Measurements from ENCODE around the gene KAT2A. TPM values are rescaled to one million over a fixed set of nuclear protein-coding genes. Genes with fewer than 3 reads are reported as not detected.
A peak's percentile ranks its signal among the peaks of the same experiment; 100 is the strongest.

The KAT2A gene
- total and polyA plus RNA-seq, 9 of the 15 experiments (the other 6 are each of a cell fraction or from before 2014, with no cell fraction given) = 1.5 to 80.4 (median 31.9) TPM

DNA sequence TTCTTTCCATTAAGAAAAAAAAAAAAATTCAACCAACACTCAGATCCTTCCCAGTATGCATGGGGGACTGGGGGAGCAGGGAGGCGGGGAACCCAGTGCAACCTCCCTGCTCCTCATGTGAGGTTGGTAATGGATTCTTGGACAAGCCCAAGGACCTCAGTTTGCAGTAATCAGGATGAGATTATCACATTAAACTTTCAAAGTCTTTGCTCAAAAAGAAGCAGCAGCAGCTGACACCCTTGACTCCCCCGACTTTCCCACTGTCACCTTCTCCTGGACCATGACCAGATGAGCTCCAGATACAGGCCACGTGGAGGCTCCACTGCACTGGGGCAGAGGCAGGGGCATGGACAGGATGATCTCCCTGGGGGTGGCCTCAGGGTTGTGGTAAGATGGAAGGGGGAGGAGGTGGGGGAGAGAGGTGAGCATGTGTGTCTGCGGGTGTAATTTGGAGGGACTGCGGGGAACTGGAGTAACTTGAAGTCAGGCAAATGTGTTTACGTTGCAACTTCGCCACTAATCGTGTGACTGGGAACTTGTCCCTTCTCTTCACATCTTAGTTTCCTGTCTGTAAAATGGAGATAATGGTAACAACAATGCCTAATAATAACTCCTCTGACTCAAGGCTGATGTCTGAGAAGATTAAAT is 42.6 kb downstream of the KAT2A start (continued):
- no peak for TF ChIP-seq CHD7 (IDR thresholded peaks at IDR 0.05; ENCODE audit: low read depth, low read length)
- no peak for TF ChIP-seq JUNB (CRISPR knock-in tag; conservative IDR thresholded peaks at IDR 0.05)
- no peak for TF ChIP-seq CBFB (CRISPR knock-in tag; IDR thresholded peaks at IDR 0.05)
- no peak for TF ChIP-seq ZNF551 (CRISPR knock-in tag; IDR thresholded peaks at IDR 0.05)
- no peak for TF ChIP-seq TFE3 (CRISPR knock-in tag; IDR thresholded peaks at IDR 0.05)
- no peak for TF ChIP-seq ASH1L (IDR thresholded peaks at IDR 0.05; ENCODE audit: borderline replicate concordance, low read depth, partially characterized antibody)
- no peak for TF ChIP-seq HDGF (IDR thresholded peaks at IDR 0.05)
- TF ChIP-seq STAG1 (CRISPR knock-in tag; IDR thresholded peaks at IDR 0.05; ENCODE audit: borderline replicate concordance) = no peak
- no peak for TF ChIP-seq FOS (IDR thresholded peaks at IDR 0.05; ENCODE audit: extremely low read depth, insufficient read length)
- peak; percentile 28; the same call in 1 of the 2 replicates for TF ChIP-seq CREM (IDR thresholded peaks at IDR 0.05; ENCODE audit: low read depth)
- TF ChIP-seq RNF219 (CRISPR knock-in tag; IDR thresholded peaks at IDR 0.05) = no peak
- 0 out of 2 replicates have a peak, but pooled peaks have one; percentile 31 for TF ChIP-seq USF2 (CRISPR knock-in tag; IDR thresholded peaks at IDR 0.05)
